ENCODE data around the gene SYT5.

The SYT5 gene

DNA sequence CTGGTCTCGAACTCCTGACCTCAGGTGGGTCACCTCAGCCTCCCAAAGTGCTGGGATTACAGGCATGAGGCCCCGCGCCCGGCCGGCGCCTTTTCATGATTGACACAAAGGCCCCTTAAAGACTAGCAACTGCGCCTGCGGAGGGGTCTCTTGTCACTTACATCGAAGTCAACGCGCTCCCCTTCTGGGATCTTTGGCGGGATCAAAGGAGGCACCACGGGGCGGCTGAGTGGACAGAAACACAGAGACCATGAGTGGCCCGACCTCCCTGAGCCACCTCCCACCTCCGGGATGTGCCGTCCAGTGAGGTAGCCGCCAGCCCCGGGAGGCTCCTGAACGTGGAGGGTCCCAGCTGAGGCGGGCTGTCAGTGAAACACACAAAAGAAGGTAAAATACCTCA, 38.4 kb downstream of the SYT5 start:
- TF ChIP-seq ZFP30 (CRISPR knock-in tag; IDR thresholded peaks at IDR 0.05) = no peak
- TF ChIP-seq ZFP3 (CRISPR knock-in tag; IDR thresholded peaks at IDR 0.05) = no peak
- TF ChIP-seq ISL1 (CRISPR knock-in tag; IDR thresholded peaks at IDR 0.05) = no peak
- no peak for TF ChIP-seq BACH2 (CRISPR knock-in tag; IDR thresholded peaks at IDR 0.05; ENCODE audit: borderline replicate concordance)
- no peak for TF ChIP-seq TOX (CRISPR knock-in tag; IDR thresholded peaks at IDR 0.05; ENCODE audit: borderline replicate concordance)
- TF ChIP-seq OSR1 (CRISPR knock-in tag; IDR thresholded peaks at IDR 0.05) = no peak
- no peak for TF ChIP-seq ARNTL (CRISPR knock-in tag; IDR thresholded peaks at IDR 0.05; ENCODE audit: borderline replicate concordance, low read depth)
- no peak for TF ChIP-seq ZNF70 (CRISPR knock-in tag; IDR thresholded peaks at IDR 0.05)
- TF ChIP-seq, protein P1, sequence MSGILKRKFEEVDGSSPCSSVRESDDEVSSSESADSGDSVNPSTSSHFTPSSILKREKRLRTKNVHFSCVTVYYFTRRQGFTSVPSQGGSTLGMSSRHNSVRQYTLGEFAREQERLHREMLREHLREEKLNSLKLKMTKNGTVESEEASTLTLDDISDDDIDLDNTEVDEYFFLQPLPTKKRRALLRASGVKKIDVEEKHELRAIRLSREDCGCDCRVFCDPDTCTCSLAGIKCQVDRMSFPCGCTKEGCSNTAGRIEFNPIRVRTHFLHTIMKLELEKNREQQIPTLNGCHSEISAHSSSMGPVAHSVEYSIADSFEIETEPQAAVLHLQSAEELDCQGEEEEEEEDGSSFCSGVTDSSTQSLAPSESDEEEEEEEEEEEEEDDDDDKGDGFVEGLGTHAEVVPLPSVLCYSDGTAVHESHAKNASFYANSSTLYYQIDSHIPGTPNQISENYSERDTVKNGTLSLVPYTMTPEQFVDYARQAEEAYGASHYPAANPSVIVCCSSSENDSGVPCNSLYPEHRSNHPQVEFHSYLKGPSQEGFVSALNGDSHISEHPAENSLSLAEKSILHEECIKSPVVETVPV (CRISPR knock-in tag; IDR thresholded peaks at IDR 0.05) = no peak
- TF ChIP-seq ZNF8 (CRISPR knock-in tag; IDR thresholded peaks at IDR 0.05) = no peak
- no peak for TF ChIP-seq PPARA (CRISPR knock-in tag; IDR thresholded peaks at IDR 0.05; ENCODE audit: borderline replicate concordance)
- no peak for TF ChIP-seq ZC3H10 (CRISPR knock-in tag; IDR thresholded peaks at IDR 0.05)
- TF ChIP-seq GLIS3 (CRISPR knock-in tag; IDR thresholded peaks at IDR 0.05) = no peak
- TF ChIP-seq, protein P2, sequence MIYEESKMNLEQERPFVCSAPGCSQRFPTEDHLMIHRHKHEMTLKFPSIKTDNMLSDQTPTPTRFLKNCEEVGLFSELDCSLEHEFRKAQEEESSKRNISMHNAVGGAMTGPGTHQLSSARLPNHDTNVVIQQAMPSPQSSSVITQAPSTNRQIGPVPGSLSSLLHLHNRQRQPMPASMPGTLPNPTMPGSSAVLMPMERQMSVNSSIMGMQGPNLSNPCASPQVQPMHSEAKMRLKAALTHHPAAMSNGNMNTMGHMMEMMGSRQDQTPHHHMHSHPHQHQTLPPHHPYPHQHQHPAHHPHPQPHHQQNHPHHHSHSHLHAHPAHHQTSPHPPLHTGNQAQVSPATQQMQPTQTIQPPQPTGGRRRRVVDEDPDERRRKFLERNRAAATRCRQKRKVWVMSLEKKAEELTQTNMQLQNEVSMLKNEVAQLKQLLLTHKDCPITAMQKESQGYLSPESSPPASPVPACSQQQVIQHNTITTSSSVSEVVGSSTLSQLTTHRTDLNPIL (CRISPR knock-in tag; IDR thresholded peaks at IDR 0.05; ENCODE audit: low read depth) = no peak

DNA sequence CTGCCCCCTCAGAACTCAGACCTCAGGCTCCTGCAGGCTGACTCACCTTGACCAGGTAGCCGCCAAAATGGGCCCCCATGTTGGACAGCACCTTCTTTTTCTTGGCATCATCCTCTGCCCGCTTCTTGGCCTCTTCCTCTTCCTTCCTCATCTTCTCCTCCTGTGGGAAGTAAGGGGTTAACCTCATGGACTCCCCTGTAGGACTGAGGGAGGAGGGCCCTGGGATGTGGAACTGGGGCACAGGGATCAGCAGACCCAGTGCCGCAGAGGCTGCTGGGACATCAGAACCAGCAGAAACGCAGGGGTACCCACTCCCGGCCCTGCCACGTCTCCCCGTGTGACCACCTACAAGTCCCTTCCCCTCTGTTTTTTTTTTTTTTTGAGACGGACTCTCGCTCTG, 42.2 kb downstream of the SYT5 start:
- TF ChIP-seq, protein P2 (CRISPR knock-in tag; IDR thresholded peaks at IDR 0.05; ENCODE audit: low read depth) = no peak
- TF ChIP-seq ZFP3 (CRISPR knock-in tag; IDR thresholded peaks at IDR 0.05) (no peak), ARNTL (CRISPR knock-in tag; IDR thresholded peaks at IDR 0.05; ENCODE audit: borderline replicate concordance, low read depth) (no peak), PPARA (CRISPR knock-in tag; IDR thresholded peaks at IDR 0.05; ENCODE audit: borderline replicate concordance) (no peak), ESRRG (CRISPR knock-in tag; IDR thresholded peaks at IDR 0.05) (no peak), OSR1 (CRISPR knock-in tag; IDR thresholded peaks at IDR 0.05) (no peak), RARB (CRISPR knock-in tag; IDR thresholded peaks at IDR 0.05) (no peak), ZNF70 (CRISPR knock-in tag; IDR thresholded peaks at IDR 0.05) (no peak), BACH2 (CRISPR knock-in tag; IDR thresholded peaks at IDR 0.05; ENCODE audit: borderline replicate concordance) (no peak), GLIS3 (CRISPR knock-in tag; IDR thresholded peaks at IDR 0.05) (no peak), TCF4 (CRISPR knock-in tag; IDR thresholded peaks at IDR 0.05; ENCODE audit: borderline replicate concordance) (no peak), SNAI2 (CRISPR knock-in tag; IDR thresholded peaks at IDR 0.05) (no peak)
- TF ChIP-seq, protein P1 (CRISPR knock-in tag; IDR thresholded peaks at IDR 0.05) = no peak
- TF ChIP-seq, protein P3, sequence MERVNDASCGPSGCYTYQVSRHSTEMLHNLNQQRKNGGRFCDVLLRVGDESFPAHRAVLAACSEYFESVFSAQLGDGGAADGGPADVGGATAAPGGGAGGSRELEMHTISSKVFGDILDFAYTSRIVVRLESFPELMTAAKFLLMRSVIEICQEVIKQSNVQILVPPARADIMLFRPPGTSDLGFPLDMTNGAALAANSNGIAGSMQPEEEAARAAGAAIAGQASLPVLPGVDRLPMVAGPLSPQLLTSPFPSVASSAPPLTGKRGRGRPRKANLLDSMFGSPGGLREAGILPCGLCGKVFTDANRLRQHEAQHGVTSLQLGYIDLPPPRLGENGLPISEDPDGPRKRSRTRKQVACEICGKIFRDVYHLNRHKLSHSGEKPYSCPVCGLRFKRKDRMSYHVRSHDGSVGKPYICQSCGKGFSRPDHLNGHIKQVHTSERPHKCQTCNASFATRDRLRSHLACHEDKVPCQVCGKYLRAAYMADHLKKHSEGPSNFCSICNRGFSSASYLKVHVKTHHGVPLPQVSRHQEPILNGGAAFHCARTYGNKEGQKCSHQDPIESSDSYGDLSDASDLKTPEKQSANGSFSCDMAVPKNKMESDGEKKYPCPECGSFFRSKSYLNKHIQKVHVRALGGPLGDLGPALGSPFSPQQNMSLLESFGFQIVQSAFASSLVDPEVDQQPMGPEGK (CRISPR knock-in tag; IDR thresholded peaks at IDR 0.05; ENCODE audit: borderline replicate concordance) = no peak
- ATAC-seq = no peak

More for the DNA sequence above, 38.4 kb downstream of the SYT5 start:
- 0 out of 3 replicates have a peak, but pooled peaks have one; percentile 4 for ATAC-seq

DNA sequence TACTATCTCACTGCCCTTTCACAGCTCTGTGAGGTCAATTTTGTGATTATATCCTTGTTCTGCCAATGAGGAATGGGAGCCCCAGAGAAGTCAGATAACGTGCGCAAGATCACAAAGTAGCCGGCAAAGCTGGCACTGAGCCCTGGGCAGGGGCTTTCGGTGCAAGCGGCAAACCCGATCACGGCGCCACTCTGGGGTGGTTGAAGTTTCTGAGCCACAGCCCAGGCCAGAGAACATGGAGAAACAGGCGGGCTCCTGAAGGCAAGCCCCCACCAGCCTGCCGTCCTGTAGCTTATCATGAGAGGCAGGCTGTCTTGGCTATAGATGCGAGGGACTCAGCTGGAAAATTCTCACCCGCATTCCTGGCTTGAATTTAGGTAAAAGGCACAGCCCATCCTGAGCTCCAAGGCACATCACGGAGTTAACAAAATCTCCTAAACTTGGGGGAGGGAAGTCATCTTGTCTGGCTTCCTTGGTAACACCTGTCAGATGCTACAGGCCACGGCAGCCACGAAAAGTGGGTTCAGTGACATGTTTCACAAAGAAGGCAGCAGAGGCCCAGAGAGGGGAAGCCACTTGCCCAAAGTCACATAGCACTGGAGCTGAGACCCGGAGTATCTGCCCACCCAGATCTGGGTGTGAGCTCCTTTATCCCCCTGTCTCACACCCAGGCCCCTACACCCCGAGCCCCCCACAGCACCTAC, 43.5 kb downstream of the SYT5 start:
- no peak for TF ChIP-seq ZNF70 (CRISPR knock-in tag; IDR thresholded peaks at IDR 0.05)
- no peak for TF ChIP-seq PPARA (CRISPR knock-in tag; IDR thresholded peaks at IDR 0.05; ENCODE audit: borderline replicate concordance)
- TF ChIP-seq, protein P4, sequence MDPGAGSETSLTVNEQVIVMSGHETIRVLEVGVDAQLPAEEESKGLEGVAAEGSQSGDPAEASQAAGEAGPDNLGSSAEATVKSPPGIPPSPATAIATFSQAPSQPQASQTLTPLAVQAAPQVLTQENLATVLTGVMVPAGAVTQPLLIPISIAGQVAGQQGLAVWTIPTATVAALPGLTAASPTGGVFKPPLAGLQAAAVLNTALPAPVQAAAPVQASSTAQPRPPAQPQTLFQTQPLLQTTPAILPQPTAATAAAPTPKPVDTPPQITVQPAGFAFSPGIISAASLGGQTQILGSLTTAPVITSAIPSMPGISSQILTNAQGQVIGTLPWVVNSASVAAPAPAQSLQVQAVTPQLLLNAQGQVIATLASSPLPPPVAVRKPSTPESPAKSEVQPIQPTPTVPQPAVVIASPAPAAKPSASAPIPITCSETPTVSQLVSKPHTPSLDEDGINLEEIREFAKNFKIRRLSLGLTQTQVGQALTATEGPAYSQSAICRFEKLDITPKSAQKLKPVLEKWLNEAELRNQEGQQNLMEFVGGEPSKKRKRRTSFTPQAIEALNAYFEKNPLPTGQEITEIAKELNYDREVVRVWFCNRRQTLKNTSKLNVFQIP (CRISPR knock-in tag; IDR thresholded peaks at IDR 0.05; ENCODE audit: borderline replicate concordance, low read depth) = no peak
- TF ChIP-seq, protein P3 (CRISPR knock-in tag; IDR thresholded peaks at IDR 0.05; ENCODE audit: borderline replicate concordance) = no peak
- no peak for TF ChIP-seq ZNF8 (CRISPR knock-in tag; IDR thresholded peaks at IDR 0.05)
- TF ChIP-seq RARB (CRISPR knock-in tag; IDR thresholded peaks at IDR 0.05) = no peak
- no peak for ATAC-seq
